Ishikawa (cell line): ENCODE data around the gene RIMOC1.
A peak's percentile ranks its signal among the peaks of the same experiment; 100 is the strongest.

Source experiments
- CEBPB ChIP-seq: IDR thresholded peaks from 2 replicates; pipeline ENCODE4 v1.6.1; 2012
- CREB1 ChIP-seq: IDR thresholded peaks from 2 replicates; pipeline ENCODE4 v1.6.1; 2012; ENCODE audit warnings: low read depth
- EGR1 ChIP-seq: IDR thresholded peaks from 2 replicates; pipeline ENCODE4 v1.6.1; 2012
- EP300 ChIP-seq: IDR thresholded peaks from 2 replicates; pipeline ENCODE4 v1.6.1; 2012; ENCODE audit warnings: borderline replicate concordance
- FOXM1 ChIP-seq: IDR thresholded peaks from 2 replicates; pipeline ENCODE4 v1.6.1; 2012; ENCODE audit warnings: low read depth, borderline replicate concordance
- NFIC ChIP-seq: IDR thresholded peaks from 2 replicates; pipeline ENCODE4 v1.6.1; 2012
- RAD21 ChIP-seq: IDR thresholded peaks from 2 replicates; pipeline ENCODE4 v1.6.1; 2012; ENCODE audit warnings: low read depth
- TAF1 ChIP-seq: IDR thresholded peaks from 2 replicates; pipeline ENCODE4 v1.6.1; 2012; ENCODE audit warnings: low read depth, mild to moderate bottlenecking
- TCF12 ChIP-seq: IDR thresholded peaks from 2 replicates; pipeline ENCODE4 v1.6.1; 2012; ENCODE audit warnings: low read depth
- TEAD4 ChIP-seq: IDR thresholded peaks from 2 replicates; pipeline ENCODE4 v1.6.1; 2012
- YY1 ChIP-seq: IDR thresholded peaks from 2 replicates; pipeline ENCODE4 v1.6.1; 2012; ENCODE audit warnings: low read depth
- ZBTB7A ChIP-seq: IDR thresholded peaks from 2 replicates; pipeline ENCODE4 v1.6.1; 2012; ENCODE audit warnings: low read depth
- TF ChIP-seq, protein P1 (sequence below): IDR thresholded peaks from 2 replicates; pipeline ENCODE4 v1.6.1; 2012
- TF ChIP-seq, protein P2 (sequence below): IDR thresholded peaks from 2 replicates; pipeline ENCODE4 v1.6.1; 2012; ENCODE audit warnings: low read depth, mild to moderate bottlenecking
- TF ChIP-seq, protein P3 (sequence below): IDR thresholded peaks from 2 replicates; pipeline ENCODE4 v1.6.1; 2012

Gene RIMOC1, protein sequence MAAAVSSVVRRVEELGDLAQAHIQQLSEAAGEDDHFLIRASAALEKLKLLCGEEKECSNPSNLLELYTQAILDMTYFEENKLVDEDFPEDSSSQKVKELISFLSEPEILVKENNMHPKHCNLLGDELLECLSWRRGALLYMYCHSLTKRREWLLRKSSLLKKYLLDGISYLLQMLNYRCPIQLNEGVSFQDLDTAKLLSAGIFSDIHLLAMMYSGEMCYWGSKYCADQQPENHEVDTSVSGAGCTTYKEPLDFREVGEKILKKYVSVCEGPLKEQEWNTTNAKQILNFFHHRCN

DNA sequence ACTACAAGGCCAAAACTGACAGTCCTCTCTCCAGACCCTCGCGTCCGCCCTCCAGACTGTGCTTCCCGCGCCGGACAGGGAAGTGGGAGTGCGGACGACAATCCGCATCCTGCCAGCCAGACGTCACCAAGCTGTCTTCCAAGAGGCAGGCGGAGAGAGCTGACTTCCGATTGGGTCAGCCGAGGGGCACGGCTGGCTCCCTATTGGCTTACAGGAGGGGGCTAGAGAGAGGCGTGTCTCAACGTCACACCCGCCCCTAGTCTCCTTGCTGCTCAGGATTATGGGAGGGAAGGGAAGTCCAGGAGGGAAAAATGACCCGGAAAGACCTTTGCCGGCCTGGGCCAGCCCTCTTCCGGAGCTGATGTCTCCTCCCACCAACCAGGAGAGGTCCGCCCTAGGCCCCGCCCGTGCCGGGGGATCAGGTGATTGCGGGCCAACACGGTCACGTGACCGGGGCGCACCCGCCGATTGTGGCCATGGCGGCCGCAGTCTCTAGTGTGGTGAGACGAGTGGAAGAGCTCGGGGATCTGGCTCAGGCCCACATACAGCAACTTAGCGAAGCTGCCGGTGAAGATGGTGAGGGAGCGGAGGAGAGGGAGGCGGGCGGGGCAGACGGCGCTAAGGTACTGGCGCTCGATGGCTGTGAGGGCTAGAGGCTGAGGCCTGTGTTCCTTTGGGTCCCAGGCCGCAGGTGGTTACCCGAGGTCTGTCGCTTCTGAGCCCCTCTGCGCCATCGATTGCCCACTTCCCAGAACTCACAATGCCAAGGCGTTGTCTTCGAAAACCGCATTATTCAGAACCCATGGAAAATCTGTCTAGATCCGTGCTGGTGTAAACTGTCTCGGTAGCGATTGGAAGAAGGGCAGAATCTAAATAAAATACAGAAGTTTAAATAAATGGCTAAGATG, at the start of gene RIMOC1:
TSS of gene RIMOC1 (plus strand) at position 453 of the 908 bp plus-strand sequence. CDS start at position 477, 24 bp downstream.
- TF ChIP-seq ZBTB7A (no peak), NFIC (peak; percentile 6; the same call in 1 of the 2 replicates), CREB1 (peak; percentile 83), EGR1 (no peak; the same call in 1 of the 2 replicates), TAF1 (peak; percentile 94), RAD21 (no peak), TEAD4 (0 out of 2 replicates have a peak, but pooled peaks have one; percentile 7), FOXM1 (peak; percentile 49; the same call in 1 of the 2 replicates), EP300 (0 out of 2 replicates have a peak, but pooled peaks have one; percentile 11), CEBPB (no peak), TCF12 (peak; percentile 57), YY1 (peak; percentile 94)
- TF ChIP-seq, protein P1, sequence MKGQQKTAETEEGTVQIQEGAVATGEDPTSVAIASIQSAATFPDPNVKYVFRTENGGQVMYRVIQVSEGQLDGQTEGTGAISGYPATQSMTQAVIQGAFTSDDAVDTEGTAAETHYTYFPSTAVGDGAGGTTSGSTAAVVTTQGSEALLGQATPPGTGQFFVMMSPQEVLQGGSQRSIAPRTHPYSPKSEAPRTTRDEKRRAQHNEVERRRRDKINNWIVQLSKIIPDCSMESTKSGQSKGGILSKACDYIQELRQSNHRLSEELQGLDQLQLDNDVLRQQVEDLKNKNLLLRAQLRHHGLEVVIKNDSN, result peak; percentile 99
- TF ChIP-seq, protein P2, sequence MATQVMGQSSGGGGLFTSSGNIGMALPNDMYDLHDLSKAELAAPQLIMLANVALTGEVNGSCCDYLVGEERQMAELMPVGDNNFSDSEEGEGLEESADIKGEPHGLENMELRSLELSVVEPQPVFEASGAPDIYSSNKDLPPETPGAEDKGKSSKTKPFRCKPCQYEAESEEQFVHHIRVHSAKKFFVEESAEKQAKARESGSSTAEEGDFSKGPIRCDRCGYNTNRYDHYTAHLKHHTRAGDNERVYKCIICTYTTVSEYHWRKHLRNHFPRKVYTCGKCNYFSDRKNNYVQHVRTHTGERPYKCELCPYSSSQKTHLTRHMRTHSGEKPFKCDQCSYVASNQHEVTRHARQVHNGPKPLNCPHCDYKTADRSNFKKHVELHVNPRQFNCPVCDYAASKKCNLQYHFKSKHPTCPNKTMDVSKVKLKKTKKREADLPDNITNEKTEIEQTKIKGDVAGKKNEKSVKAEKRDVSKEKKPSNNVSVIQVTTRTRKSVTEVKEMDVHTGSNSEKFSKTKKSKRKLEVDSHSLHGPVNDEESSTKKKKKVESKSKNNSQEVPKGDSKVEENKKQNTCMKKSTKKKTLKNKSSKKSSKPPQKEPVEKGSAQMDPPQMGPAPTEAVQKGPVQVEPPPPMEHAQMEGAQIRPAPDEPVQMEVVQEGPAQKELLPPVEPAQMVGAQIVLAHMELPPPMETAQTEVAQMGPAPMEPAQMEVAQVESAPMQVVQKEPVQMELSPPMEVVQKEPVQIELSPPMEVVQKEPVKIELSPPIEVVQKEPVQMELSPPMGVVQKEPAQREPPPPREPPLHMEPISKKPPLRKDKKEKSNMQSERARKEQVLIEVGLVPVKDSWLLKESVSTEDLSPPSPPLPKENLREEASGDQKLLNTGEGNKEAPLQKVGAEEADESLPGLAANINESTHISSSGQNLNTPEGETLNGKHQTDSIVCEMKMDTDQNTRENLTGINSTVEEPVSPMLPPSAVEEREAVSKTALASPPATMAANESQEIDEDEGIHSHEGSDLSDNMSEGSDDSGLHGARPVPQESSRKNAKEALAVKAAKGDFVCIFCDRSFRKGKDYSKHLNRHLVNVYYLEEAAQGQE, result no peak
- TF ChIP-seq, protein P3, sequence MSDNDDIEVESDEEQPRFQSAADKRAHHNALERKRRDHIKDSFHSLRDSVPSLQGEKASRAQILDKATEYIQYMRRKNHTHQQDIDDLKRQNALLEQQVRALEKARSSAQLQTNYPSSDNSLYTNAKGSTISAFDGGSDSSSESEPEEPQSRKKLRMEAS, result peak; percentile 77

DNA sequence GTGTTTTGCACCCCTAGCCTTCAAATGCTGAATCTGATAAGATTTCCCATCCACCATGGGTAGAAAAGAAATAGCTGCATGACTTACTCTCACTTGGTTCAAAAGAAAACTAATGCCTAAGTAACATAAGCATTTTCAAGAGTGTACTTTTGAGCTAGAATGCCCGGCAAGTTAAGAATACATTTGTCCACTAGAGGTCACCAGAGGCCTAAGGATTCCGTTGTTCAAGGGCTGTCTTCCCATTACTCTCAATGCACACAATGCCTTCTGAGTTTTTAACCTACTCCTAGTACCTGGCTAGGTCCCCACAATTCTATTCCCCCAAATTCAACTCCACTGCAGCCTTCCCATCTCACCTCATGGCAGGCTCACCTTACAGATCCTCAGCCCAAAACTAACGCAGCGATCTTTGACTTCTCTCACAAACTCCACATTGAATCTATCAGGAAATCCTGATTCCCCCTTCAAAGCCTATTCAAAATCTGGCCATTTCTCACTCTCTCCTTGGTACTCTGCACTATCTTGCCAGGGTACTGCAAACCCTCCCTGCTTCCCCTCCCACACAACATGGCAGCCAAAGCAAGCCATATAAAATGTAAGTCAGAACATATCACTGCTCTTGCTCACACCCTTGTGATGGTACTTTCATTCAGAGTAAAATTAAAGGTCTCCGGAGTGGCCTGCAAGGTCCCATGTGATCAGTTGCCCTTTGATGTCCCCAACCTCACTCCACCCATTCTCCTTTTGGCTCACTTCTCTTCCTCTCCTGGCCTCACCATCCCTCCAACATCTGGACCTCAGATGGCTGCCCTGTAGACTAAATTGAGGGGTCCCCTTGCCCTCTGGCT, 47.3 kb upstream of the RIMOC1 start:
- TF ChIP-seq RAD21 (peak; percentile 85), FOXM1 (no peak)

DNA sequence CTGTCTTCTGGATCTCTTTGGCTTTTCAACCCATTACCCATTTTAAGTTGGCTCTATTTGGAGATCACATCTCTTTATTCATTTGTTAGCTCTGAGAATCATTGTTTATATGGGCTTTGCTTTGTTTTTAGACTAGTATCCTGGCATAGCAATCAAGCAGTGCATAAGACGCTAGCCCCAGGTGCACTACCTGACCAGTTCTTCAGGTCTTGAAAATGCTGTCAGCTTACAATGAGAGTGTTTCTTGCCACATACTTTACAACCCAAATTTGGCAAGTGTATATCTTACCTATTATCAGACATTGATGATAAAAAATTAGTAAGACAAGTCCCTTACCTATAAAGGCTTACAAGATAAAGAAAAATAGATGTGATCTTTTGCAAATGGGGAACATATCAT, 46.2 kb upstream of the RIMOC1 start:
- TF ChIP-seq YY1 (no peak), TAF1 (no peak), EP300 (no peak)

DNA sequence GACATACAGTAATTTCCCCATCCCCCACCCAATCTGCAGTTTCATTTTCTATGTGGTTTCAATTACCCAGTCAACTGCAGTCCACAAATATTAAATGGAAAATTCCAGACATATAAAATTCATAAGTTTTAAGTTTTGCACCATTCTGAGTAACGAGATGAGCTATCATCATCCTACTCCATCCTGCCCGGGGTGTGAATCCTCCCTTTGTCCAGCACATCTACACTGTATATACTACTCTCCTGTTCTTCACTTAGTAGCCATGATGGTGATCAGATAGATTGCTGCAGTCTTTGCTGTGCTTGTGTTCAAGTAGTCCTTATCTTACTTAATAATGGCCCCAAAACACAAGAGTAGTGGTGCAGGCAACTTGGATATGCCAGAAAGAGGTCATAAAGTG, 45.3 kb upstream of the RIMOC1 start:
- TF ChIP-seq CEBPB, result no peak
- TF ChIP-seq, protein P1, result no peak

DNA sequence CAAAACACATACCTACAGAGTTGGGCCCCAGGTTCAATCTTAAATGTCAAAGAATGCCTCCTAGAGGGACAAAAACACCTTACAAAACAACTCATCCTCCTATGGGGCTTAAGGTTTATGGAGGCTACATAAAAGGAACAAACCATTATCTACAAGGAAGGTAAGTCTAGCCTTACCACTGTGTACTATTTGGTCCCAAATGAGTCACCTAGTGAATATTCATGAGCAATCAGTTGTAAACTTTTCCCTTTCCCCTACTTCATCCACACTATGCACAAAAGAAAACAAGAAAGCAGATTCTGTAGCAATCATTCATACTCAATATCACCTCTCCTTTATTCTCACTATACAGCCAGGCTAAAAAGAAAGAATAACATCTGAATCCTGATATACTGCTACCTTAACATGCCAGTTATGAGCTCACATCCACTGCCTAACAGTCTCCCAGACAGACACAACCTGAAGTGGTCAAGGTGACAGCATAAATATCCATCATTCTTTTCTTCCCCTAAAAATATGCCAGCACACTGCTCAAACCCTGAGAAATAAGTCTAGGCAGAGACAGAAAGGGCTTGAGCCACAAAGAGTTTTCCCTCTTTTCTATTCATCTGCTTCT, 40.2 kb upstream of the RIMOC1 start:
- TF ChIP-seq RAD21 (no peak), TEAD4 (no peak), CEBPB (no peak), TCF12 (no peak), FOXM1 (no peak), TAF1 (no peak), NFIC (no peak), YY1 (no peak), ZBTB7A (no peak), EGR1 (no peak), CREB1 (no peak), EP300 (no peak)
- TF ChIP-seq, protein P3, result no peak
- TF ChIP-seq, protein P2, result no peak
- TF ChIP-seq, protein P1, result no peak
